Activated naive CD4-positive, alpha-beta T cell (primary cell): ENCODE data around the gene ALKBH3.

Experiments used
- DNase-seq, 4 experiments: peaks; one replicate each; lab custom pipeline; 2025; lab: John Stamatoyannopoulos, UW

ALKBH3 gene

DNA sequence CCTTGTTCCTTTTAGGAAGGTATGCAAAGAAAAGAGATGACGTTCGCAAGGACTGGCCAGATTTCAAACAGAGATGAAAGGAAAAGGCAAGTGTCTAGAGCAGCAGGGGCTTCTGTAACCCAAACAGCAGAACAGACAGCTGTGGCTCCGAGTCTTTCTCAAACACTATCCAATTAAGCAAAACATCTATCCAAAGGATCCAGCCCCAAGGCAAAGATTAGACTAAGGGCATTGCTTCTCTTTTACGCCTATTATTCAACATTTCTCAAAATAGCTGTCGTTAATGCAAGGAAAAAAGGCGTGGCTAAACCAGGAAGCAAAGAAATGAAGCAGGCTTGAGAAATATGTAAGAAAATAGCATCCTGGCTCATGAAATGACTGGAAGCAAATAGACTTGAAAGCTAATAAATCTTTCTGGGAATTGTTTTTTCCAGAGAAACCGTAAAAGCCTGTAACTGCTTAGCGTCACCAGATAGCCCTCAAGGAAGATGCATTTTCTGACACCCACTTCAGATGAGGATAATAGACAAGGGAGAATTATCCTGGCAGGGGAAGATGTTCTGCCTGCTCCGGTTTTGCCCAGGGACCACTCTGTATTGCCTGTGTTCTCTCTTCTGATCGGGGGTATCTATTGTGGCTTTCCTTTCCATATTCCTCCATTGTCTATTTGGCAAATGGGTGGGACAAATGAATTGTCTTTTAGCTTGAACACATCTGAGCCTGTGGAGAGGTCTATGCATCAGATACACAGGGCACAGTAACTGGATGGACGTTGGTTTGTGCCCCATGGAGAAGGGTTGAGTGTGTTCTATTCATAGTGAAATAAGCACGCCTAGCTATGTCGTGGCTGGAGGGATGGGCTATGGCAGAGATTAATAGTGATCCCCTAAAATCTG lies 82.0 kb downstream of the ALKBH3 start:
- no peak for DNase-seq

DNA sequence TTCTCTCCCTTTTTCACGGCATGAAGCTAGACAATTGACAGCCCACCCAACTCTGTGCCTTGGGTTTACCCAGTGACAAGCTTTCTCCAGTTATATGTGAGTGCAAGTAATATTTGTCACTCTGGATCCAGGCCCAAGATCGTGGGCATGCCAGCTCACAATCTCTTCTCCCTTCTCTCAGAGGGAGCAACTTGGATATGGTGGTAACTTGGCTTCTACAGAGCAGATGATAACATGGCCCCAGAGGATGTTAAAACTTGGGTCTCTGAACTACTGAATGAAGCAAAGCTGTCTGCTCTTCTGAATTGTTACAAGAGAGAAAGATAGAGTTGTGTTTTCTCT lies 82.6 kb downstream of the ALKBH3 start:
- DNase-seq: no peak

DNA sequence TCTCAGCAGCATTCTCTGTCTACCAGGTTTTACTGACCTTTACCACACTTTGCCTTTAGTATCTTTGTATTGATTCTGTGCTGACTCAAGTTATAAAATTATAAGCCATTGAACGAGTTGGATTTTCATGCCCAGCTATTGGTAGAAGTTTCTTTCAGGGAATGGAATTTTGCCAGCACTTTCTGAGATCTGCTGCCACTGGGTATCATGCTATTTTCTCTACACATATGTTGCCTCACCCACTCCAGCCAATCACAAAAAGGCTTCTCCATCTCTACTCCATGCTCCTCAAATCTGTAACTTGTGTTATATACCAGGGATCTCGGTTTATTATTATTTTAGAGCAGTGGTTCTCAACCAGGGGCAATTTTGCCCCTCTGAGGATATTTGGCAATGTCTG lies 87.0 kb downstream of the ALKBH3 start:
- no peak for DNase-seq

DNA sequence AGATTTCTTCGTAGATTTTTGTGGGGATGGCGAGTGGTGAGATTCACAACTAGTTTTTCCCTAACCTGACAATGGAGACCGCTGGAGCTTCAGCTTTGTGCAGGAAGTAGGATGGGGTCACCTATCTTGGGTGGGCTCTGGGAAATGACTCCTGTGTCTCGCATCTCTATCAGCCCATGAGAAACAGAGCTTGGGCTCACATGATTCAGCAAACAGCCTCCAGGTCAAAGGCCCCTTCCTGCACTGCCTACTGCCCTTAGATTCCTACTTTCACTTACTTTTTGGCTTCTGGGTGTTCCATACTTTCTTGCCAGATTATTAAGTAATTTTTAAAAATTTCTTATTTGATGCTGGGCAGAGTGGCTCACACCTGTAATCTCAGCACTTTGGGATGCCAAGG lies 88.1 kb downstream of the ALKBH3 start:
- no peak for DNase-seq

DNA sequence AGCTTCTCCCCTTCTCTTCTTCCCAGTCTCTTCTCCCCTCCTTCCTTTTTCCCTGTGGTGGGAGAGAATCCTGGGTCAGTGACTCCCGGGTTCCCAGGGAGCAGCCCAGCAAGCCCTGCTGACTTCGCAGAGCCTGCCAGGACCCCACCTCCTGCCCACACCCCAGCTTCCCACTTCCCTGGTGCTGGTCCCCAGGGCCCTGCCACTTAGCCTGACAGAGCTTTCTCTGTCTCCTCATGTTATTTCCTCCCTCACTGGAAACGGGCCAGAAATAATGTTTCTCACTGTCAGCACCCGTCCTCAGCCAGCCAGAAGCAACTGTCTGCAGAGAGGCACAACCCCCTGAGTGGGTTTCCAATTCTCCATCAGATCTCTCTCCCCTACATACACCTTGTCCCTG lies 88.9 kb downstream of the ALKBH3 start:
- no peak for DNase-seq
